ENCODE data around the gene GNAQ. TPM values are rescaled to one million over a fixed set of nuclear protein-coding genes. Genes with fewer than 3 reads are reported as not detected.
"Not testable (repeated sequence)": the region's sequence is repeated elsewhere in the genome, so short reads cannot be mapped to it uniquely, and the experiment has no call there.

Gene GNAQ
- total RNA-seq, 2 donors from 2014 or later = 46.0 to 58.8 TPM

GRCh38 chr9:78064075-78064474 is 32.5 kb upstream of the GNAQ start:
- no peak for ATAC-seq (ENCODE audit: insufficient number of reproducible peaks, low FRiP score, low read depth)
- no peak for TF ChIP-seq CTCF (IDR thresholded peaks at IDR 0.05)
- no peak overlapping the region for H3K27ac ChIP-seq
- H3K4me3 ChIP-seq = no peak overlapping the region
- no peaks in the 10 kb centered on the region for H3K27me3 ChIP-seq (replicated peaks; ENCODE audit: insufficient read depth)
- no peaks in the 10 kb centered on the region for H3K9me3 ChIP-seq
- H3K4me1 ChIP-seq (ENCODE audit: control insufficient read depth in 1 of 2, low read depth in 2 of 2) = no peaks in the 10 kb centered on the region
- no peak for DNase-seq (ENCODE audit: low spot score)
- H3K36me3 ChIP-seq = no peaks in the 10 kb centered on the region

- Histone ChIP-seq H3K4me1 (ENCODE audit: control insufficient read depth in 1 of 2, low read depth in 2 of 2) (no peaks in the 10 kb centered on the region), H3K27ac (no peak overlapping the region), H3K4me3 (no peak overlapping the region), H3K27me3 (replicated peaks; ENCODE audit: insufficient read depth) (no peaks in the 10 kb centered on the region), H3K36me3 (no peaks in the 10 kb centered on the region), H3K9me3 (no peaks in the 10 kb centered on the region)
- no peak for TF ChIP-seq CTCF (IDR thresholded peaks at IDR 0.05)
- DNase-seq (ENCODE audit: low spot score) (no peak), ATAC-seq (ENCODE audit: insufficient number of reproducible peaks, low FRiP score, low read depth) (no peak)
Measured at GRCh38 chr9:78062710-78063109, 31.1 kb upstream of the GNAQ start.

- DNase-seq (ENCODE audit: low spot score) = not testable (repeated sequence)
Measured at GRCh38 chr9:78054218-78054617, 22.6 kb upstream of the GNAQ start.

GRCh38 chr9:78053627-78054026 is 22.0 kb upstream of the GNAQ start:
- H3K9me3 ChIP-seq = no peaks in the 10 kb centered on the region
- no peaks in the 10 kb centered on the region for H3K27me3 ChIP-seq (replicated peaks; ENCODE audit: insufficient read depth)
- TF ChIP-seq CTCF (IDR thresholded peaks at IDR 0.05) = no peak
- H3K27ac ChIP-seq = no peak overlapping the region
- ATAC-seq (ENCODE audit: insufficient number of reproducible peaks, low FRiP score, low read depth) (no peak), DNase-seq (ENCODE audit: low spot score) (no peak)
- no peaks in the 10 kb centered on the region for H3K36me3 ChIP-seq
- H3K4me3 ChIP-seq = no peak overlapping the region
- no peaks in the 10 kb centered on the region for H3K4me1 ChIP-seq (ENCODE audit: control insufficient read depth in 1 of 2, low read depth in 2 of 2)

More at GRCh38 chr9:78054218-78054617, 22.6 kb upstream of the GNAQ start:
- H3K27ac ChIP-seq; H3K27me3 ChIP-seq (replicated peaks; ENCODE audit: insufficient read depth); H3K4me3 ChIP-seq; ATAC-seq (ENCODE audit: insufficient number of reproducible peaks, low FRiP score, low read depth); H3K9me3 ChIP-seq; H3K36me3 ChIP-seq; H3K4me1 ChIP-seq (ENCODE audit: control insufficient read depth in 1 of 2, low read depth in 2 of 2): not testable (repeated sequence)

- TF ChIP-seq CTCF (IDR thresholded peaks at IDR 0.05) = no peak
Measured at GRCh38 chr9:78050421-78050820, 18.8 kb upstream of the GNAQ start.

GRCh38 chr9:78049484-78049883 is 17.9 kb upstream of the GNAQ start:
- DNase-seq (ENCODE audit: low spot score) (no peak), ATAC-seq (ENCODE audit: insufficient number of reproducible peaks, low FRiP score, low read depth) (no peak)
- no peaks in the 10 kb centered on the region for H3K27me3 ChIP-seq (replicated peaks; ENCODE audit: insufficient read depth)
- H3K27ac ChIP-seq = no peak overlapping the region
- no peak overlapping the region for H3K4me3 ChIP-seq
- no peaks in the 10 kb centered on the region for H3K9me3 ChIP-seq
- TF ChIP-seq CTCF (IDR thresholded peaks at IDR 0.05) = no peak
- H3K36me3 ChIP-seq = no peaks in the 10 kb centered on the region
- no peaks in the 10 kb centered on the region for H3K4me1 ChIP-seq (ENCODE audit: control insufficient read depth in 1 of 2, low read depth in 2 of 2)

More at GRCh38 chr9:78050421-78050820, 18.8 kb upstream of the GNAQ start:
- no peak for DNase-seq (ENCODE audit: low spot score)
- Histone ChIP-seq H3K9me3 (no peaks in the 10 kb centered on the region), H3K27me3 (replicated peaks; ENCODE audit: insufficient read depth) (no peaks in the 10 kb centered on the region), H3K27ac (no peak overlapping the region), H3K4me3 (no peak overlapping the region), H3K4me1 (ENCODE audit: control insufficient read depth in 1 of 2, low read depth in 2 of 2) (no peaks in the 10 kb centered on the region), H3K36me3 (no peaks in the 10 kb centered on the region)
- no peak for ATAC-seq (ENCODE audit: insufficient number of reproducible peaks, low FRiP score, low read depth)
